IMR-90 (cell line): ENCODE data around the gene THUMPD2. TPM values are rescaled to one million over a fixed set of nuclear protein-coding genes. Genes with fewer than 3 reads are reported as not detected.

Experiments used
- ATAC-seq: fragments of 200-7000 bp; cut with Tn5 transposase; 2 replicates; pipeline ENCODE4 v1.9.1; 2020; ENCODE audit warnings: low read depth, mild to moderate bottlenecking, moderate library complexity
- BruUV-seq: library from RNA; stranded (reverse); fragments of 400-500 nt; replicated peaks from 2 replicates; lab custom pipeline; 2021; lab: Mats Ljungman, UMichigan
- CTCF ChIA-PET: fragments of 300-600 bp; formaldehyde crosslinking; extraction: SDS; loops from one replicate; lab custom pipeline; 2021; ENCODE audit warnings: antibody characterized with exemption; lab: Yijun Ruan, JAX
- POLR2A ChIA-PET: fragments of 300-600 bp; sonication (Branson Sonifier 250); formaldehyde crosslinking; loops from one replicate; lab custom pipeline; 2022; ENCODE audit warnings: antibody characterized with exemption; ENCODE audit not compliant: unreplicated experiment; lab: Charles Lee
- DNase-seq: peaks from one replicate; pipeline ENCODE4 v3.0.0; 2013
- H2AFZ ChIP-seq: replicated peaks from 2 replicates; pipeline ENCODE3; 2013; ENCODE audit warnings: low read length, mild to moderate bottlenecking; ENCODE audit not compliant: poor library complexity
- H2AK5ac ChIP-seq: 2 replicates; pipeline ENCODE4 v1.6.1; 2013; ENCODE audit warnings: low read depth, low read length, inconsistent platforms
- H2AK9ac ChIP-seq: replicated peaks from 2 replicates; pipeline ENCODE3; 2013; ENCODE audit warnings: mild to moderate bottlenecking, low read depth, low read length, moderate library complexity; ENCODE audit not compliant: poor library complexity
- H2BK120ac ChIP-seq: 2 replicates; pipeline ENCODE4 v1.6.1; 2013; ENCODE audit warnings: low read depth, low read length, inconsistent platforms
- H2BK15ac ChIP-seq: 3 replicates; pipeline ENCODE4 v1.6.1; 2013; ENCODE audit warnings: low read depth, low read length, inconsistent platforms
- H2BK20ac ChIP-seq: 2 replicates; pipeline ENCODE4 v1.6.1; 2013; ENCODE audit warnings: low read depth, mild to moderate bottlenecking, inconsistent platforms, low read length, moderate library complexity
- H2BK5ac ChIP-seq: 2 replicates; pipeline ENCODE4 v1.6.1; 2013; ENCODE audit warnings: mild to moderate bottlenecking, low read depth, low read length, inconsistent platforms; ENCODE audit not compliant: poor library complexity, severe bottlenecking
- H3K14ac ChIP-seq: replicated peaks from 2 replicates; pipeline ENCODE4 v1.6.1; 2013; ENCODE audit warnings: low read depth, low read length, inconsistent platforms
- H3K18ac ChIP-seq: 2 replicates; pipeline ENCODE4 v1.6.1; 2013; ENCODE audit warnings: low read depth, low read length, control low read depth
- H3K23ac ChIP-seq: 2 replicates; pipeline ENCODE4 v1.6.1; 2013; ENCODE audit warnings: low read depth, low read length, inconsistent platforms
- H3K27ac ChIP-seq: 2 replicates; pipeline ENCODE4 v1.5.1; 2013; ENCODE audit warnings: mild to moderate bottlenecking, control low read depth, low read length; ENCODE audit not compliant: insufficient read depth
- H3K27me3 ChIP-seq: 2 replicates; pipeline ENCODE4 v1.6.1; 2013; ENCODE audit warnings: low read length; ENCODE audit not compliant: control insufficient read depth, insufficient read depth
- H3K36me3 ChIP-seq: 2 replicates; pipeline ENCODE4 v1.6.1; 2013; ENCODE audit warnings: low read length, mixed read lengths; ENCODE audit not compliant: control insufficient read depth, insufficient read depth
- H3K4ac ChIP-seq: 2 replicates; pipeline ENCODE4 v1.6.1; 2013; ENCODE audit warnings: low read depth, low read length, inconsistent platforms
- H3K4me1 ChIP-seq: 2 replicates; pipeline ENCODE4 v1.6.1; 2013; ENCODE audit warnings: low read length, mixed read lengths; ENCODE audit not compliant: control insufficient read depth, insufficient read depth
- H3K4me2 ChIP-seq: 2 replicates; pipeline ENCODE4 v1.6.1; 2013; ENCODE audit warnings: low read depth, mild to moderate bottlenecking, control low read depth, low read length, moderate library complexity
- H3K4me3 ChIP-seq: 2 replicates; pipeline ENCODE4 v1.5.1; 2013; ENCODE audit warnings: low read depth, mild to moderate bottlenecking, control low read depth, low read length, moderate library complexity; ENCODE audit not compliant: insufficient read depth
- H3K56ac ChIP-seq: 2 replicates; pipeline ENCODE4 v1.6.1; 2013; ENCODE audit warnings: low read length, inconsistent platforms; ENCODE audit not compliant: insufficient read depth; ENCODE audit errors: extremely low read depth
- H3K79me1 ChIP-seq, 2 experiments: 2 replicates each; pipeline ENCODE4 v1.6.1; 2013; ENCODE audit warnings: low read length in 2 of 2, inconsistent platforms in 1 of 2, low read depth in 1 of 2
- H3K9ac ChIP-seq: 2 replicates; pipeline ENCODE4 v1.6.1; 2013; ENCODE audit warnings: low read depth, low read length, control low read depth
- H3K9me1 ChIP-seq: 2 replicates; pipeline ENCODE4 v1.6.1; 2013; ENCODE audit warnings: low read length, inconsistent platforms; ENCODE audit not compliant: insufficient read depth
- H3K9me3 ChIP-seq: 2 replicates; pipeline ENCODE4 v1.6.1; 2013; ENCODE audit warnings: low read length; ENCODE audit not compliant: control insufficient read depth, insufficient read depth
- H4K20me1 ChIP-seq: 2 replicates; pipeline ENCODE4 v1.6.1; 2013; ENCODE audit warnings: low read length, inconsistent platforms; ENCODE audit not compliant: insufficient read depth
- H4K5ac ChIP-seq: 2 replicates; pipeline ENCODE4 v1.6.1; 2013; ENCODE audit warnings: mild to moderate bottlenecking, low read depth, low read length, control low read depth
- H4K8ac ChIP-seq, 2 experiments: 2 replicates each; pipeline ENCODE4 v1.6.1; 2013; ENCODE audit warnings: low read depth in 2 of 2, low read length in 2 of 2, control low read depth in 1 of 2, inconsistent platforms in 1 of 2
- H4K91ac ChIP-seq: 2 replicates; pipeline ENCODE4 v1.6.1; 2013; ENCODE audit warnings: low read depth, low read length, inconsistent platforms; ENCODE audit not compliant: insufficient read depth
- BHLHE40 ChIP-seq: fragments of 150-350 bp; IDR thresholded peaks from 2 replicates; pipeline ENCODE4 v1.6.1; 2016; ENCODE audit warnings: mild to moderate bottlenecking, low read depth, low read length
- CEBPB ChIP-seq: IDR thresholded peaks from 2 replicates; pipeline ENCODE4 v1.6.1; 2012; ENCODE audit warnings: low read depth, low read length, improper control_type of control experiment
- CHD1 ChIP-seq: IDR thresholded peaks from 2 replicates; pipeline ENCODE4 v1.6.1; 2012; ENCODE audit warnings: low read depth, low read length, improper control_type of control experiment
- FOS ChIP-seq: fragments of 150-350 bp; IDR thresholded peaks from 2 replicates; pipeline ENCODE4 v1.6.1; 2016; ENCODE audit warnings: low read depth, low read length
- MAFK ChIP-seq: IDR thresholded peaks from 2 replicates; pipeline ENCODE4 v1.6.1; 2012; ENCODE audit warnings: low read depth, low read length, improper control_type of control experiment
- MAZ ChIP-seq: IDR thresholded peaks from 2 replicates; pipeline ENCODE4 v1.6.1; 2012; ENCODE audit warnings: low read depth, mild to moderate bottlenecking, low read length, improper control_type of control experiment, moderate library complexity, borderline replicate concordance
- MXI1 ChIP-seq: IDR thresholded peaks from 2 replicates; pipeline ENCODE4 v1.6.1; 2012; ENCODE audit warnings: low read depth, mild to moderate bottlenecking, low read length, moderate library complexity, borderline replicate concordance
- NFE2L2 ChIP-seq: fragments of 150-350 bp; IDR thresholded peaks from 2 replicates; pipeline ENCODE4 v1.6.1; 2016; ENCODE audit warnings: low read depth, mild to moderate bottlenecking, low read length
- POLR2A ChIP-seq: IDR thresholded peaks from 2 replicates; pipeline ENCODE4 v1.6.1; 2012; ENCODE audit warnings: mild to moderate bottlenecking, low read depth, low read length
- RAD21 ChIP-seq: IDR thresholded peaks from 2 replicates; pipeline ENCODE4 v1.6.1; 2012; ENCODE audit warnings: low read length, improper control_type of control experiment
- RCOR1 ChIP-seq: IDR thresholded peaks from 2 replicates; pipeline ENCODE4 v1.6.1; 2012; ENCODE audit warnings: mild to moderate bottlenecking, low read length, improper control_type of control experiment; ENCODE audit not compliant: insufficient replicate concordance
- RFX5 ChIP-seq: IDR thresholded peaks from 2 replicates; pipeline ENCODE4 v1.8.0; 2012; ENCODE audit warnings: low read depth, mild to moderate bottlenecking, low read length, moderate library complexity
- SMC3 ChIP-seq: fragments of 150-350 bp; IDR thresholded peaks from 2 replicates; pipeline ENCODE4 v1.6.1; 2016; ENCODE audit warnings: low read depth, mild to moderate bottlenecking, antibody characterized with exemption, low read length, moderate library complexity
- WGBS, 2 experiments: methylation state at CpG; one replicate each; pipeline versions ENCODE4 v1.1.5 to v1.1.7; 2013; ENCODE audit warnings: missing lambda C conversion rate in 2 of 2; ENCODE audit not compliant: insufficient read length in 1 of 2; ENCODE audit errors: extremely low coverage in 2 of 2; 5-methylcytosine and 5-hydroxymethylcytosine counted together
- dilution Hi-C: fragments of 300-500 bp; cut with HindIII; formaldehyde crosslinking; loops from one replicate; pipeline ENCODE4 v1.14.3; 2018; ENCODE audit warnings: low sequenced_read_pairs; ENCODE audit not compliant: unreplicated experiment
- in situ Hi-C: fragments of 300-500 bp; cut with MboI; formaldehyde crosslinking; loops from 3 replicates; pipeline ENCODE4 v1.14.3; 2019; ENCODE audit warnings: low sequenced_read_pairs, inconsistent platforms, mixed read lengths
- intact Hi-C: fragments of 100-400 bp; cut with micrococcal nuclease; formaldehyde crosslinking; loops from 2 replicates; pipeline ENCODE4 v1.10.0; 2022
- polyA plus RNA-seq, 3 experiments: library from polyadenylated mRNA; depleted of rRNA; stranded (reverse); fragments of >200 nt; gene quantifications; 2 replicates each; pipeline ENCODE4 v1.2.3, GENCODE V29; 2012; ENCODE audit warnings: low replicate concordance in 1 of 3
- total RNA-seq: library from RNA; depleted of rRNA; stranded (reverse); fragments of >200 nt; gene quantifications from 2 replicates; pipeline ENCODE4 v1.2.3, GENCODE V29; 2012
- TF ChIP-seq, protein P1 (sequence below): conservative IDR thresholded peaks from 2 replicates; pipeline ENCODE4 v1.5.1; 2012; ENCODE audit warnings: mild to moderate bottlenecking, low read depth, low read length, improper control_type of control experiment
- TF ChIP-seq, protein P2 (sequence below): fragments of 150-350 bp; IDR thresholded peaks from 2 replicates; pipeline ENCODE4 v1.6.1; 2017; ENCODE audit warnings: mild to moderate bottlenecking, antibody characterized with exemption, low read length, low read depth
- TF ChIP-seq, protein P3 (sequence below): fragments of 150-350 bp; IDR thresholded peaks from 2 replicates; pipeline ENCODE4 v1.6.1; 2016; ENCODE audit warnings: low read depth, mild to moderate bottlenecking, low read length, moderate library complexity, borderline replicate concordance

THUMPD2 gene
- total and polyA plus RNA-seq, 2 of the 4 experiments (the other 2 are of a cell fraction) = 4.8 to 7.0 TPM

DNA sequence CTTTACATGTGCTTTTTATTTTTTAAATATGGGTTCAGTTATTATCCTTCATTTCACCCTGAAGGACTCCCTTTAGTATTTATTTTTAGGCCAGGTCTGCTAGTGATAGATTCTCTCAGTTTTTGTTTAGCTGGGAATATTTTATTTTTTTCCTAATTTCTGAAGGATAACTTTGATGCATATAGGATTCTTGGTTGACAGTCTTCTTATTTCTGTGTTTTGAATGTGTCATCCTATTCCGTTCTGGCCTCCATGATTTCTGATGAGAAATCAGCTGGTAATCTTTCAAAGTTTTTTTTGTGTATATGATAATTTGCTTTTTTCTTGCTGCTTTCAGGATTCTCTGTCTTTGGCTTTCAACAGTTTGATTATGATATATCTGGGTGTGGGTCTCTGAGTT, 77.9 kb downstream of the THUMPD2 start:
- POLR2A ChIA-PET = no interaction called here
- dilution Hi-C loops = no loop called here
- H2BK15ac ChIP-seq = no peak overlapping the region

More for the DNA sequence above, 77.9 kb downstream of the THUMPD2 start:
- H3K9me3 ChIP-seq = peaks cover 11% of the 10 kb centered on the region
- peaks cover 3% of the 10 kb centered on the region for H3K4me1 ChIP-seq
- no peaks in the 10 kb centered on the region for H4K20me1 ChIP-seq
- H2AK9ac ChIP-seq = no peak overlapping the region
- H3K14ac ChIP-seq = no peak overlapping the region
- no peak for DNase-seq
- H2BK20ac ChIP-seq = no peak overlapping the region
- H2BK5ac ChIP-seq = no peak overlapping the region
- no peak overlapping the region for H4K8ac ChIP-seq
- intact Hi-C loops = no loop called here
- H3K4ac ChIP-seq = no peak overlapping the region
- H3K79me1 ChIP-seq = no peaks in the 10 kb centered on the region
- no peak overlapping the region for H2AK5ac ChIP-seq
- no peak overlapping the region for H3K56ac ChIP-seq
- H4K5ac ChIP-seq = no peak overlapping the region
- TF ChIP-seq SMC3 (no peak), FOS (no peak), CHD1 (no peak), NFE2L2 (no peak), POLR2A (no peak), MAFK (no peak), RAD21 (no peak), MAZ (no peak), CEBPB (no peak), RCOR1 (no peak), MXI1 (no peak), BHLHE40 (no peak), RFX5 (no peak)
- TF ChIP-seq, protein P1, sequence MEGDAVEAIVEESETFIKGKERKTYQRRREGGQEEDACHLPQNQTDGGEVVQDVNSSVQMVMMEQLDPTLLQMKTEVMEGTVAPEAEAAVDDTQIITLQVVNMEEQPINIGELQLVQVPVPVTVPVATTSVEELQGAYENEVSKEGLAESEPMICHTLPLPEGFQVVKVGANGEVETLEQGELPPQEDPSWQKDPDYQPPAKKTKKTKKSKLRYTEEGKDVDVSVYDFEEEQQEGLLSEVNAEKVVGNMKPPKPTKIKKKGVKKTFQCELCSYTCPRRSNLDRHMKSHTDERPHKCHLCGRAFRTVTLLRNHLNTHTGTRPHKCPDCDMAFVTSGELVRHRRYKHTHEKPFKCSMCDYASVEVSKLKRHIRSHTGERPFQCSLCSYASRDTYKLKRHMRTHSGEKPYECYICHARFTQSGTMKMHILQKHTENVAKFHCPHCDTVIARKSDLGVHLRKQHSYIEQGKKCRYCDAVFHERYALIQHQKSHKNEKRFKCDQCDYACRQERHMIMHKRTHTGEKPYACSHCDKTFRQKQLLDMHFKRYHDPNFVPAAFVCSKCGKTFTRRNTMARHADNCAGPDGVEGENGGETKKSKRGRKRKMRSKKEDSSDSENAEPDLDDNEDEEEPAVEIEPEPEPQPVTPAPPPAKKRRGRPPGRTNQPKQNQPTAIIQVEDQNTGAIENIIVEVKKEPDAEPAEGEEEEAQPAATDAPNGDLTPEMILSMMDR = no peak
- TF ChIP-seq, protein P2, sequence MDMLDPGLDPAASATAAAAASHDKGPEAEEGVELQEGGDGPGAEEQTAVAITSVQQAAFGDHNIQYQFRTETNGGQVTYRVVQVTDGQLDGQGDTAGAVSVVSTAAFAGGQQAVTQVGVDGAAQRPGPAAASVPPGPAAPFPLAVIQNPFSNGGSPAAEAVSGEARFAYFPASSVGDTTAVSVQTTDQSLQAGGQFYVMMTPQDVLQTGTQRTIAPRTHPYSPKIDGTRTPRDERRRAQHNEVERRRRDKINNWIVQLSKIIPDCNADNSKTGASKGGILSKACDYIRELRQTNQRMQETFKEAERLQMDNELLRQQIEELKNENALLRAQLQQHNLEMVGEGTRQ = no peak
- TF ChIP-seq, protein P3, sequence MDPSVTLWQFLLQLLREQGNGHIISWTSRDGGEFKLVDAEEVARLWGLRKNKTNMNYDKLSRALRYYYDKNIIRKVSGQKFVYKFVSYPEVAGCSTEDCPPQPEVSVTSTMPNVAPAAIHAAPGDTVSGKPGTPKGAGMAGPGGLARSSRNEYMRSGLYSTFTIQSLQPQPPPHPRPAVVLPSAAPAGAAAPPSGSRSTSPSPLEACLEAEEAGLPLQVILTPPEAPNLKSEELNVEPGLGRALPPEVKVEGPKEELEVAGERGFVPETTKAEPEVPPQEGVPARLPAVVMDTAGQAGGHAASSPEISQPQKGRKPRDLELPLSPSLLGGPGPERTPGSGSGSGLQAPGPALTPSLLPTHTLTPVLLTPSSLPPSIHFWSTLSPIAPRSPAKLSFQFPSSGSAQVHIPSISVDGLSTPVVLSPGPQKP = no peak
- no peak overlapping the region for H3K4me2 ChIP-seq
- H3K18ac ChIP-seq = no peak overlapping the region
- H3K27ac ChIP-seq = no peak overlapping the region
- no peak for ATAC-seq
- no peak overlapping the region for H2BK120ac ChIP-seq
- 0 out of 2 replicates have a peak, but pooled peaks cover 3% of the 10 kb centered on the region for H3K9me1 ChIP-seq
- H3K9ac ChIP-seq = no peak overlapping the region
- no TSS peak for BruUV-seq
- no peak overlapping the region for H3K23ac ChIP-seq
- CTCF ChIA-PET = no interaction called here
- no peak overlapping the region for H4K91ac ChIP-seq
- H3K27me3 ChIP-seq = no peaks in the 10 kb centered on the region
- no CpG with 5 or more reads among the region's 1 CpG for WGBS, 2 experiments
- no peaks in the 10 kb centered on the region for H3K36me3 ChIP-seq
- H2AFZ ChIP-seq = no peak overlapping the region
- in situ Hi-C loops = no loop called here
- H3K4me3 ChIP-seq = no peak overlapping the region
